Hepatocyte (in vitro differentiated cells): Measurements from ENCODE around the gene C22orf23. TPM values are rescaled to one million over a fixed set of nuclear protein-coding genes. Genes with fewer than 3 reads are reported as not detected.

ENCODE experiments used
- DNase-seq: peaks from one replicate; pipeline ENCODE4 v3.0.0-alpha.2; 2016; ENCODE audit warnings: low spot score
- H2AFZ ChIP-seq: fragments of 200-600 bp; sonication (generic); 2 replicates; pipeline ENCODE4 v1.6.0; 2016; ENCODE audit warnings: antibody characterized with exemption, mild to moderate bottlenecking
- H3K27ac ChIP-seq: fragments of 200-600 bp; sonication (generic); 2 replicates; pipeline ENCODE4 v1.5.1; 2016; ENCODE audit warnings: mild to moderate bottlenecking
- H3K27me3 ChIP-seq: fragments of 200-600 bp; sonication (generic); 2 replicates; pipeline ENCODE4 v1.6.1; 2016
- H3K36me3 ChIP-seq: fragments of 200-600 bp; sonication (generic); replicated peaks from 2 replicates; pipeline ENCODE4 v1.5.1; 2016; ENCODE audit warnings: low read depth; ENCODE audit not compliant: insufficient read depth
- H3K4me1 ChIP-seq: fragments of 200-600 bp; sonication (generic); 2 replicates; pipeline ENCODE4 v1.5.1; 2016; ENCODE audit warnings: mild to moderate bottlenecking, moderate library complexity; ENCODE audit not compliant: insufficient read depth
- H3K4me2 ChIP-seq: fragments of 200-600 bp; sonication (generic); 2 replicates; pipeline ENCODE4 v1.6.0; 2016
- H3K4me3 ChIP-seq: fragments of 200-600 bp; sonication (generic); 2 replicates; pipeline ENCODE4 v1.5.1; 2016; ENCODE audit warnings: mild to moderate bottlenecking
- H3K79me2 ChIP-seq: fragments of 200-600 bp; sonication (generic); 2 replicates; pipeline ENCODE4 v1.6.0; 2017; ENCODE audit warnings: mild to moderate bottlenecking
- H3K9me2 ChIP-seq: fragments of 200-600 bp; sonication (generic); replicated peaks from 2 replicates; pipeline ENCODE4 v1.6.0; 2017; ENCODE audit warnings: mild to moderate bottlenecking; ENCODE audit not compliant: insufficient read depth
- H3K9me3 ChIP-seq: fragments of 200-600 bp; sonication (generic); 2 replicates; pipeline ENCODE4 v1.5.1; 2016; ENCODE audit warnings: low read depth, mild to moderate bottlenecking
- H4K20me1 ChIP-seq: fragments of 200-600 bp; sonication (generic); 2 replicates; pipeline ENCODE4 v1.6.0; 2016; ENCODE audit warnings: mild to moderate bottlenecking; ENCODE audit not compliant: insufficient read depth, poor library complexity, severe bottlenecking
- EZH2 ChIP-seq: fragments of 200-600 bp; sonication (generic); IDR thresholded peaks from 2 replicates; pipeline ENCODE4 v1.6.1; 2016; ENCODE audit warnings: antibody characterized with exemption, mild to moderate bottlenecking, borderline replicate concordance
- EZH2phosphoT487 ChIP-seq: fragments of 200-600 bp; sonication (generic); IDR thresholded peaks from one replicate; pipeline ENCODE4 v1.6.1; 2018; ENCODE audit warnings: antibody characterized with exemption, mild to moderate bottlenecking, low read depth, moderate library complexity; ENCODE audit not compliant: unreplicated experiment, severe bottlenecking
- WGBS: methylation state at CpG from one replicate; pipeline ENCODE4 v1.1.6; 2016; ENCODE audit warnings: low lambda C conversion rate; ENCODE audit errors: missing lambda C conversion rate; 5-methylcytosine and 5-hydroxymethylcytosine counted together
- polyA plus RNA-seq: library from polyadenylated mRNA; unstranded; fragments of >200 nt; fragmentation: Nextera tagmentation; extraction: Ambion mirVana; gene quantifications from 2 replicates; pipeline ENCODE4 v1.2.1, GENCODE V29; 2016
- total RNA-seq: library from RNA; depleted of rRNA; stranded (reverse); fragments of >200 nt; gene quantifications from 2 replicates; pipeline ENCODE4 v1.2.3, GENCODE V29; 2014
- TF ChIP-seq, protein P1 (sequence below): fragments of 200-600 bp; sonication (generic); IDR thresholded peaks from 2 replicates; pipeline ENCODE4 v1.5.1; 2016; ENCODE audit warnings: antibody characterized with exemption, mild to moderate bottlenecking; ENCODE audit not compliant: poor library complexity

Gene C22orf23
- total and polyA plus RNA-seq, 2 experiments from 2014 or later = 0.29 to 0.30 TPM

DNA sequence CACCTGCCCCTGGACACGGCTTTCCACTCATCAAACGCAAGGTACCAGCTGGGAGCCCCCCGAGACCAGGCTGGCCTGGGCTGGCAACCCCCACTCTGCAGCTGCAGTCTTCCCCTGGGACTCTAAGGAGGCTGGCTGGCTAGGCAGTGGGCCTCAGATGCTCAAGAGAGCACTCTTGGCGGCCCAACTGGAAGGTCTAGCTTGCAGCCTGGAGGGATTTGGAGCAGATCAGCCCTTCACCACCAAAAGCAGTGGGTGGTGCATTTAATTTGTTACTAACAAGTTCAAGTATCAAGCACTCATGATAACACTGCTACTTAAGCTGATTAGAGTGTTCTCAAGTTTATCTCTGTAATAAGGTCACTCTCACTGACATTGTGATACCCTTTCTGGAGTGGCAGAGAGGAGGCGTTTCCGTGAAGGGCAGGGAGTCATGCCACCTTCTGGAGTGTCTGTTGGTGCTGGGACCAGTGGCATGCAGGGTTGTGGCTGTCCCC, 21.5 kb downstream of the C22orf23 start:
- no peaks in the 10 kb centered on the region for H3K79me2 ChIP-seq
- TF ChIP-seq EZH2 (no peak), EZH2phosphoT487 (no peak)
- TF ChIP-seq, protein P1, sequence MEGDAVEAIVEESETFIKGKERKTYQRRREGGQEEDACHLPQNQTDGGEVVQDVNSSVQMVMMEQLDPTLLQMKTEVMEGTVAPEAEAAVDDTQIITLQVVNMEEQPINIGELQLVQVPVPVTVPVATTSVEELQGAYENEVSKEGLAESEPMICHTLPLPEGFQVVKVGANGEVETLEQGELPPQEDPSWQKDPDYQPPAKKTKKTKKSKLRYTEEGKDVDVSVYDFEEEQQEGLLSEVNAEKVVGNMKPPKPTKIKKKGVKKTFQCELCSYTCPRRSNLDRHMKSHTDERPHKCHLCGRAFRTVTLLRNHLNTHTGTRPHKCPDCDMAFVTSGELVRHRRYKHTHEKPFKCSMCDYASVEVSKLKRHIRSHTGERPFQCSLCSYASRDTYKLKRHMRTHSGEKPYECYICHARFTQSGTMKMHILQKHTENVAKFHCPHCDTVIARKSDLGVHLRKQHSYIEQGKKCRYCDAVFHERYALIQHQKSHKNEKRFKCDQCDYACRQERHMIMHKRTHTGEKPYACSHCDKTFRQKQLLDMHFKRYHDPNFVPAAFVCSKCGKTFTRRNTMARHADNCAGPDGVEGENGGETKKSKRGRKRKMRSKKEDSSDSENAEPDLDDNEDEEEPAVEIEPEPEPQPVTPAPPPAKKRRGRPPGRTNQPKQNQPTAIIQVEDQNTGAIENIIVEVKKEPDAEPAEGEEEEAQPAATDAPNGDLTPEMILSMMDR = no peak
- no peaks in the 10 kb centered on the region for H3K4me1 ChIP-seq
- no peak overlapping the region for H3K27ac ChIP-seq
- no peaks in the 10 kb centered on the region for H4K20me1 ChIP-seq
- WGBS = 95% methylated on average over 6 of the region's 6 CpGs
- DNase-seq = no peak
- no peak overlapping the region for H2AFZ ChIP-seq
- no peaks in the 10 kb centered on the region for H3K27me3 ChIP-seq
- H3K4me2 ChIP-seq = no peak overlapping the region
- H3K9me2 ChIP-seq = no peaks in the 10 kb centered on the region
- H3K9me3 ChIP-seq = no peaks in the 10 kb centered on the region
- H3K36me3 ChIP-seq = no peaks in the 10 kb centered on the region
- H3K4me3 ChIP-seq = no peak overlapping the region

DNA sequence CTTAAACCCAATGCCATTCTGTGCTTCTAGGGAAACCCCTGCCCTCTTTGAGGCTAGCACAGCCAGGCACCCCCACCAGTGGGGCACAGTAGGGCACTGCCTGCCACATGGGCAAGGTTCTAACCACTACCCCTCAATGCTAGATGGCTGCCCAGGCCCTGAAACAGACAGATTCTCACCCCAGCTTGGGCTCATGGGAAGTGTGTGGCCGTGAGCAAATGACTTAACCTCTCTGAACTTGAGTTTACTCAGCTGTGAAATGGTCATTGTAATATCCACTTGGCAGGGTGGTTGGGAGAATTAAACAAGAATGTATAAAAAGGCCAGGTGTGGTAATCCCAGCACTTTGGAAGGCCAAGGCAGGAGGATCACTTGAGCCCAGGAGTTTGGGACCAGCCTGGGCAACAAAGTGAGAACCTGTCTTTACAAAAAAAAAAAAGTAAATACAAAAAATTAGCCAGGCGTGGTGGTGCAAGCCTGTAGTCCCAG, 22.4 kb downstream of the C22orf23 start:
- Histone ChIP-seq H2AFZ (no peak overlapping the region), H3K79me2 (no peaks in the 10 kb centered on the region), H3K36me3 (no peaks in the 10 kb centered on the region), H3K4me1 (no peaks in the 10 kb centered on the region), H3K4me3 (no peak overlapping the region), H3K27me3 (no peaks in the 10 kb centered on the region), H3K9me2 (no peaks in the 10 kb centered on the region), H3K27ac (no peak overlapping the region), H3K9me3 (no peaks in the 10 kb centered on the region), H3K4me2 (no peak overlapping the region), H4K20me1 (no peaks in the 10 kb centered on the region)
- TF ChIP-seq, protein P1 = no peak
- 84% methylated on average over 2 of the region's 2 CpGs for WGBS
- no peak for DNase-seq

DNA sequence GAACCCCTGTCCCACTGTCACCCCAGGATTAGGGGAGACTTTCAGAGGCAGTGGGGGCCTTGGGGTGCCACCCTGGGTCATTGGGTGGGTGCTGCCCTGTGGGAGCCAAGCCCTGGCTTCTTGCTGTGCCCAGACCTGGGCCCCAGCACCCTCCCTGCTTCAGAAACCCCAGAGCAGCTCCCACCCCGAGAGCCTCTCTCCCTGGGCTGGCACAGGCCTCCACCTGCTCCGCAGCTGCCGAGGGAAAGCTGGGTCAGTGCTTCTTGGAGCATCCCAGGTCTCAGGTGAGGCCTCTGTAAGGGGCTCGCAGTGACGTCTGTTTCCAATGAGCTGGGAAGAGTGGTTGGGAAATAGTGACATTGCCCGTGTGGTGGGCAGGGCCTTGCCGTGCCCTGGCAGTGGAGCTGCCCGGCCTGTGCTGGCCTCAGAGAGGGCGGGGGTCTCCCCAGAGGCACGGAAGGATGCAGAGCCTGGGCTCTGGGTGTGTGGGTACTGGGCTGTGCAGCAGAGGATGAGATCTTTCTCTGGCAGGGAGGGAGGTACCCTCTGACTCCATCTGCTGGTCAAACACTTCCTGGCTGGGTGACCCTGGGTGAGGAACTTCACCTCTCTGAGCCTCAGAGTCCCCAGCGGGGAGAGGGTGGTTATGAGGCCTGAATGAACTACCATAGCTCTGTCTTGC, 23.0 kb downstream of the C22orf23 start:
- Histone ChIP-seq H4K20me1 (no peaks in the 10 kb centered on the region), H3K79me2 (no peaks in the 10 kb centered on the region), H3K4me1 (no peaks in the 10 kb centered on the region), H3K36me3 (no peaks in the 10 kb centered on the region), H3K9me3 (no peaks in the 10 kb centered on the region), H3K9me2 (no peaks in the 10 kb centered on the region), H3K4me3 (no peak overlapping the region), H3K27ac (no peak overlapping the region), H3K27me3 (no peaks in the 10 kb centered on the region), H3K4me2 (no peak overlapping the region), H2AFZ (no peak overlapping the region)
- TF ChIP-seq, protein P1 = peak; percentile 20
- TF ChIP-seq EZH2 (no peak), EZH2phosphoT487 (no peak)
- no peak for DNase-seq
- WGBS = 93% methylated on average over 11 of the region's 11 CpGs
